ENCODE results near the gene ATG13. TPM values are rescaled to one million over a fixed set of nuclear protein-coding genes. Genes with fewer than 3 reads are reported as not detected.

Gene ATG13
- polyA plus RNA-seq, 1 donor from 2014 or later, result 21.1 TPM

DNA sequence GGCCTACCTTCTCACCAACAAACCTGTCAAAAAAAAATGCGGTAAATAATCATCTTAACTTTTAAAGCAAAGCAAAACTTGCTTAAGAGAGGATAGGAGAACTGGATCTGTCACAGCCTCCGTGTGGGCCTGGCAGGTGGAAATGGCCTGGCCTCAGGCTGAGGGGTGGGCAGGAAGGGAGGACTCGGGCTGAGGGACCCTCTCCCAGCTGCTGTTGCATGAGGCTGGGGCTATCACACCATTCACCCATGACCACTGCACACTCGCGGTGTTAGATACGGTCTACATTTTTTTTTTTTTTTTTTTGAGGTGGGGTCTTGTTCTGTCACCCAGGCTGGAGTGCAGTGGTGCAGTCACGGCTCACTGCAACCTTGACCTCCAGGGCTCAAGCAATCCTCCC is 58.6 kb downstream of the ATG13 start:
- Histone ChIP-seq H3K9ac (ENCODE audit: low read length) (no peak overlapping the region), H3K4me2 (ENCODE audit: low read length) (no peak overlapping the region), H3K4me3 (ENCODE audit: low read length) (no peak overlapping the region), H2AFZ (ENCODE audit: low read depth, low read length) (no peak overlapping the region), H3K36me3 (ENCODE audit: insufficient read depth, low read length) (no peaks in the 10 kb centered on the region), H3K27me3 (ENCODE audit: insufficient read depth, low read depth, low read length) (no peaks in the 10 kb centered on the region), H3K27ac (ENCODE audit: low read length) (no peak overlapping the region), H3F3A (ENCODE audit: insufficient read depth, low read length, poor library complexity, severe bottlenecking) (no peaks in the 10 kb centered on the region), H3K79me2 (replicated peaks; ENCODE audit: insufficient read depth, low read length) (no peaks in the 10 kb centered on the region), H3K9me2 (ENCODE audit: insufficient read depth, low read length) (no peaks in the 10 kb centered on the region), H4K20me1 (ENCODE audit: insufficient read depth) (no peaks in the 10 kb centered on the region), H3K9me3 (ENCODE audit: low read length) (no peaks in the 10 kb centered on the region)
- TF ChIP-seq RAD21 (conservative IDR thresholded peaks at IDR 0.05) (no peak), POLR2AphosphoS5 (IDR thresholded peaks at IDR 0.05) (no peak), EZH2 (IDR thresholded peaks at IDR 0.05; ENCODE audit: borderline replicate concordance, insufficient read depth, low read length, poor library complexity, severe bottlenecking) (no peak), TAF1 (IDR thresholded peaks at IDR 0.05; ENCODE audit: low read depth) (no peak), EP300 (conservative IDR thresholded peaks at IDR 0.05; ENCODE audit: poor library complexity, severe bottlenecking) (no peak), MXI1 (conservative IDR thresholded peaks at IDR 0.05; ENCODE audit: poor library complexity, severe bottlenecking) (no peak), SMC3 (conservative IDR thresholded peaks at IDR 0.05; ENCODE audit: poor library complexity) (no peak)
- TF ChIP-seq, protein P1, sequence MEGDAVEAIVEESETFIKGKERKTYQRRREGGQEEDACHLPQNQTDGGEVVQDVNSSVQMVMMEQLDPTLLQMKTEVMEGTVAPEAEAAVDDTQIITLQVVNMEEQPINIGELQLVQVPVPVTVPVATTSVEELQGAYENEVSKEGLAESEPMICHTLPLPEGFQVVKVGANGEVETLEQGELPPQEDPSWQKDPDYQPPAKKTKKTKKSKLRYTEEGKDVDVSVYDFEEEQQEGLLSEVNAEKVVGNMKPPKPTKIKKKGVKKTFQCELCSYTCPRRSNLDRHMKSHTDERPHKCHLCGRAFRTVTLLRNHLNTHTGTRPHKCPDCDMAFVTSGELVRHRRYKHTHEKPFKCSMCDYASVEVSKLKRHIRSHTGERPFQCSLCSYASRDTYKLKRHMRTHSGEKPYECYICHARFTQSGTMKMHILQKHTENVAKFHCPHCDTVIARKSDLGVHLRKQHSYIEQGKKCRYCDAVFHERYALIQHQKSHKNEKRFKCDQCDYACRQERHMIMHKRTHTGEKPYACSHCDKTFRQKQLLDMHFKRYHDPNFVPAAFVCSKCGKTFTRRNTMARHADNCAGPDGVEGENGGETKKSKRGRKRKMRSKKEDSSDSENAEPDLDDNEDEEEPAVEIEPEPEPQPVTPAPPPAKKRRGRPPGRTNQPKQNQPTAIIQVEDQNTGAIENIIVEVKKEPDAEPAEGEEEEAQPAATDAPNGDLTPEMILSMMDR (IDR thresholded peaks at IDR 0.05; ENCODE audit: poor library complexity, severe bottlenecking), result no peak
- TF ChIP-seq, protein P2, sequence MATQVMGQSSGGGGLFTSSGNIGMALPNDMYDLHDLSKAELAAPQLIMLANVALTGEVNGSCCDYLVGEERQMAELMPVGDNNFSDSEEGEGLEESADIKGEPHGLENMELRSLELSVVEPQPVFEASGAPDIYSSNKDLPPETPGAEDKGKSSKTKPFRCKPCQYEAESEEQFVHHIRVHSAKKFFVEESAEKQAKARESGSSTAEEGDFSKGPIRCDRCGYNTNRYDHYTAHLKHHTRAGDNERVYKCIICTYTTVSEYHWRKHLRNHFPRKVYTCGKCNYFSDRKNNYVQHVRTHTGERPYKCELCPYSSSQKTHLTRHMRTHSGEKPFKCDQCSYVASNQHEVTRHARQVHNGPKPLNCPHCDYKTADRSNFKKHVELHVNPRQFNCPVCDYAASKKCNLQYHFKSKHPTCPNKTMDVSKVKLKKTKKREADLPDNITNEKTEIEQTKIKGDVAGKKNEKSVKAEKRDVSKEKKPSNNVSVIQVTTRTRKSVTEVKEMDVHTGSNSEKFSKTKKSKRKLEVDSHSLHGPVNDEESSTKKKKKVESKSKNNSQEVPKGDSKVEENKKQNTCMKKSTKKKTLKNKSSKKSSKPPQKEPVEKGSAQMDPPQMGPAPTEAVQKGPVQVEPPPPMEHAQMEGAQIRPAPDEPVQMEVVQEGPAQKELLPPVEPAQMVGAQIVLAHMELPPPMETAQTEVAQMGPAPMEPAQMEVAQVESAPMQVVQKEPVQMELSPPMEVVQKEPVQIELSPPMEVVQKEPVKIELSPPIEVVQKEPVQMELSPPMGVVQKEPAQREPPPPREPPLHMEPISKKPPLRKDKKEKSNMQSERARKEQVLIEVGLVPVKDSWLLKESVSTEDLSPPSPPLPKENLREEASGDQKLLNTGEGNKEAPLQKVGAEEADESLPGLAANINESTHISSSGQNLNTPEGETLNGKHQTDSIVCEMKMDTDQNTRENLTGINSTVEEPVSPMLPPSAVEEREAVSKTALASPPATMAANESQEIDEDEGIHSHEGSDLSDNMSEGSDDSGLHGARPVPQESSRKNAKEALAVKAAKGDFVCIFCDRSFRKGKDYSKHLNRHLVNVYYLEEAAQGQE (IDR thresholded peaks at IDR 0.05; ENCODE audit: borderline replicate concordance), result no peak

DNA sequence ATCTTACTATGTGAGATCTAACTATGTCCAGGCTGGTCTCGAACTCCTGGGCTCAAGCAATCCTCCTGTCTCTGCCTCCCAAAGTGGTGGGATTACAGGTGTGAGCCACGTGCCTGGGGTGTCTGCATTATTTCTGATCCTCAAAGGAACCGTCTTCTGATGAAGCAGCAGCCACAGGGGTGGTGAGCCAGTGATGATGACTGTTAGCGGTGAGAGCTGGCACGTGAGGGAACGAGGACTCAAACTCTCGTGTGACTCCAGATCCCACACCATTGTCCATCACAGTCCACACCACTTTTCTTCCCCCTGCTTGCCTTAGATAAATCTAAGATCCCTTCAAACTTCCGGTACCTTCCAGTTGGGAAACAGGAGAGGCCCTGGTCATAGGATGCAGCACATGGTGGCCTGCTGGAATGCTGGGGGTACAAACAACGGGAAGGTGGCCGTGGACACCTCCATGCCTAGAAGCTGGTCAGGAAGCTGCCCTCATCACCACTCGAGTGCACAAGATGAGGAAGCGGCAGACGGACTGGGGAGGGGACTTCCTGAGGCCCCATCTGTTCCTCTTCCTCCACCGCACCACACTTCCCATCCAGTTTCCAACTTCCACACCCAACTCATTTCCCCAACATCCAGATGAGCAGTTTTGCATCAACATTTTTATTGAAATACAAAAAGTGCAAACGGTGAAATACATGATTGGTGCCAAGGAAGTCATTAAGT is 59.2 kb downstream of the ATG13 start:
- Histone ChIP-seq H2AFZ (ENCODE audit: low read depth, low read length) (no peak overlapping the region), H4K20me1 (ENCODE audit: insufficient read depth) (no peaks in the 10 kb centered on the region), H3K27ac (ENCODE audit: low read length) (no peak overlapping the region), H3K27me3 (ENCODE audit: insufficient read depth, low read depth, low read length) (no peaks in the 10 kb centered on the region), H3K4me3 (ENCODE audit: low read length) (no peak overlapping the region), H3K9ac (ENCODE audit: low read length) (no peak overlapping the region), H3K36me3 (ENCODE audit: insufficient read depth, low read length) (no peaks in the 10 kb centered on the region), H3F3A (ENCODE audit: insufficient read depth, low read length, poor library complexity, severe bottlenecking) (no peaks in the 10 kb centered on the region), H3K79me2 (replicated peaks; ENCODE audit: insufficient read depth, low read length) (no peaks in the 10 kb centered on the region), H3K9me2 (ENCODE audit: insufficient read depth, low read length) (no peaks in the 10 kb centered on the region), H3K4me2 (ENCODE audit: low read length) (no peak overlapping the region), H3K9me3 (ENCODE audit: low read length) (no peaks in the 10 kb centered on the region)
- TF ChIP-seq TAF1 (IDR thresholded peaks at IDR 0.05; ENCODE audit: low read depth), result no peak
- TF ChIP-seq EZH2 (IDR thresholded peaks at IDR 0.05; ENCODE audit: borderline replicate concordance, insufficient read depth, low read length, poor library complexity, severe bottlenecking), result no peak
- no peak for TF ChIP-seq SMC3 (conservative IDR thresholded peaks at IDR 0.05; ENCODE audit: poor library complexity)
- no peak for TF ChIP-seq RAD21 (conservative IDR thresholded peaks at IDR 0.05)
- no peak for TF ChIP-seq MXI1 (conservative IDR thresholded peaks at IDR 0.05; ENCODE audit: poor library complexity, severe bottlenecking)
- TF ChIP-seq POLR2AphosphoS5 (IDR thresholded peaks at IDR 0.05), result no peak
- TF ChIP-seq, protein P2 (IDR thresholded peaks at IDR 0.05; ENCODE audit: borderline replicate concordance), result no peak
- TF ChIP-seq, protein P1 (IDR thresholded peaks at IDR 0.05; ENCODE audit: poor library complexity, severe bottlenecking), result no peak
- TF ChIP-seq EP300 (conservative IDR thresholded peaks at IDR 0.05; ENCODE audit: poor library complexity, severe bottlenecking), result no peak
